DOHH2 (cell line): ENCODE data around the gene ACSL1.

Source experiments
- CTCF ChIP-seq: fragments of 200-600 bp; sonication (generic); IDR thresholded peaks from one replicate; pipeline ENCODE4 v1.5.1; 2014; ENCODE audit warnings: antibody characterized with exemption, mild to moderate bottlenecking, low read depth, low read length; ENCODE audit not compliant: poor library complexity, severe bottlenecking
- EZH2phosphoT487 ChIP-seq: fragments of 200-600 bp; sonication (generic); IDR thresholded peaks from 2 replicates; pipeline ENCODE4 v1.6.1; 2017; ENCODE audit warnings: borderline replicate concordance, mild to moderate bottlenecking, antibody characterized with exemption, low read length, moderate library complexity, mixed read lengths

- TF ChIP-seq CTCF (no peak), EZH2phosphoT487 (no peak)
Observed at GRCh38 chr4:184836613-184837012, 10.8 kb upstream of the ACSL1 start.
